ENCODE data around the gene ESPN. TPM values are rescaled to one million over a fixed set of nuclear protein-coding genes. Genes with fewer than 3 reads are reported as not detected.

The ESPN gene
- total and polyA plus RNA-seq, 10 of the 15 experiments (the other 5 are each of a cell fraction or from before 2014, with no cell fraction given), result 0.18 to 0.71 (median 0.59) TPM; not detected in 7

DNA sequence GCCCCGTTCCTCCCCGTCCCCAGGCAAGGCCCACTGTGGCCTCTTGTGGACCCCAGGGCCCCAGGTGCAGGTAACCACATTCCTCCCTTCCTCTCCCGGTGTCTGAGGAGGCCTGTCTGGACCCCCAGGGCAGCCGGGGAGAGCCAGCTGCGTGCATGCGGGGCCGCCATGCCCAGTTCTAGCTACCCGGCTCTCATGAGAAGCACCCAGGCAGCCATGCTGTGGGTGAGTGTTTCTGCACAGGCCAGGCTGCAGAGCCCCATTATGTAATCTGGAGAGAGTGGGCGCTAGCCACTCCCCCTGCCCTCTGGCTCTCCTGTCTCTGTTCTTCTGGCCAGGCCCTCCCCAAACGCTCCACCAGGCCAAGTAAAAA lies 85.3 kb downstream of the ESPN start:
- DNase-seq (ENCODE audit: low read depth, low spot score) (no peak), FAIRE-seq (no peak), ATAC-seq (peak; percentile 20; the same call in 2 of the 3 replicates)
- Histone ChIP-seq H3K4me3 (no peak overlapping the region), H2AFZ (ENCODE audit: control insufficient read depth, low read depth, low read length) (no peak overlapping the region), H3K4me1 (ENCODE audit: control insufficient read depth, insufficient read depth, low read length) (no peaks in the 10 kb centered on the region), H3K27ac (ENCODE audit: control insufficient read depth, insufficient read depth) (no peak overlapping the region), H3K27me3 (replicated peaks in 1 of 2; ENCODE audit: control insufficient read depth in 2 of 2, insufficient read depth in 2 of 2, low read length in 1 of 2) (no peaks in the 10 kb centered on the region; a peak in 1 of 4 replicates), H3K79me2 (ENCODE audit: control insufficient read depth, insufficient read depth, low read length) (no peaks in the 10 kb centered on the region), H3K9me3 (replicated peaks; ENCODE audit: control insufficient read depth, insufficient read depth, low read length) (no peaks in the 10 kb centered on the region), H3K9ac (ENCODE audit: control insufficient read depth, insufficient read depth, low read length) (no peak overlapping the region), H4K20me1 (ENCODE audit: control insufficient read depth, insufficient read depth) (no peaks in the 10 kb centered on the region; the same call in 1 of the 2 replicates), H3K4me2 (ENCODE audit: control insufficient read depth, insufficient read depth) (no peak overlapping the region), H3K36me3 (ENCODE audit: control insufficient read depth in 2 of 2, insufficient read depth in 2 of 2, low read length in 1 of 2) (no peaks in the 10 kb centered on the region)
- ChIA-PET CTCF (no interaction called here), POLR2A (no interaction called here), RAD21 (ENCODE audit: unreplicated experiment) (no interaction called here), SMC1A (ENCODE audit: uncharacterized antibody, unreplicated experiment) (no interaction called here)
- TF ChIP-seq PAX8 (IDR thresholded peaks at IDR 0.05) (no peak), NR2F1 (conservative IDR thresholded peaks at IDR 0.05) (no peak), SMAD1 (IDR thresholded peaks at IDR 0.05; ENCODE audit: low read depth, partially characterized antibody) (no peak), NR2C2 (IDR thresholded peaks at IDR 0.05; ENCODE audit: borderline replicate concordance, control insufficient read depth, insufficient read length, low read depth) (no peak), MTA3 (IDR thresholded peaks at IDR 0.05; ENCODE audit: borderline replicate concordance, low read length) (no peak), NFYA (IDR thresholded peaks at IDR 0.05; ENCODE audit: borderline replicate concordance, low read depth, low read length) (no peak), ZZZ3 (IDR thresholded peaks at IDR 0.05; ENCODE audit: control insufficient read depth, insufficient read length, low read depth) (no peak), CBX5 (IDR thresholded peaks at IDR 0.05; ENCODE audit: low read depth) (no peak), ZNF622 (IDR thresholded peaks at IDR 0.05) (no peak)
- TF ChIP-seq, protein P1, sequence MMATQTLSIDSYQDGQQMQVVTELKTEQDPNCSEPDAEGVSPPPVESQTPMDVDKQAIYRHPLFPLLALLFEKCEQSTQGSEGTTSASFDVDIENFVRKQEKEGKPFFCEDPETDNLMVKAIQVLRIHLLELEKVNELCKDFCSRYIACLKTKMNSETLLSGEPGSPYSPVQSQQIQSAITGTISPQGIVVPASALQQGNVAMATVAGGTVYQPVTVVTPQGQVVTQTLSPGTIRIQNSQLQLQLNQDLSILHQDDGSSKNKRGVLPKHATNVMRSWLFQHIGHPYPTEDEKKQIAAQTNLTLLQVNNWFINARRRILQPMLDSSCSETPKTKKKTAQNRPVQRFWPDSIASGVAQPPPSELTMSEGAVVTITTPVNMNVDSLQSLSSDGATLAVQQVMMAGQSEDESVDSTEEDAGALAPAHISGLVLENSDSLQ (IDR thresholded peaks at IDR 0.05), result no peak
- BruUV-seq (replicated peaks), result no TSS peak
- intact Hi-C loops (cut with micrococcal nuclease; ENCODE audit: unreplicated experiment) (no loop called here), in situ Hi-C loops (cut with MboI) (no loop called here)
- WGBS (ENCODE audit: insufficient coverage, insufficient replicate concordance, low lambda C conversion rate, missing lambda C conversion rate), result 34% methylated on average over 10 of the region's 10 CpGs

Data from GM12878 (cell line).